ENCODE data around the gene AK1.

The AK1 gene

GRCh38 chr9:127908660-127908926, 31.1 kb upstream of the AK1 start:
- no peak for DNase-seq (ENCODE audit: low read depth)

GRCh38 chr9:127907867-127908659, 30.6 kb upstream of the AK1 start:
- DNase-seq (ENCODE audit: low read depth) = no peak

- no peak for DNase-seq (ENCODE audit: low read depth)
These were observed 28.3 kb upstream of the AK1 start for GRCh38 chr9:127905788-127906191.

- no peak for DNase-seq (ENCODE audit: low read depth)
These were observed 27.7 kb upstream of the AK1 start for GRCh38 chr9:127905004-127905728.

GRCh38 chr9:127904561-127905003, 27.1 kb upstream of the AK1 start:
- DNase-seq (ENCODE audit: low read depth) = no peak

- DNase-seq (ENCODE audit: low read depth) = peak; percentile 40
These were observed 26.3 kb upstream of the AK1 start for GRCh38 chr9:127903557-127904475.

GRCh38 chr9:127899128-127899943, 21.9 kb upstream of the AK1 start, which contains the start of gene ST6GALNAC6:
Gene ST6GALNAC6, minus strand, starts transcription at chr9:127899603. Its CDS starts 1,622 bp downstream, at chr9:127897981.
- DNase-seq (ENCODE audit: low read depth) = peak; percentile 71

- DNase-seq (ENCODE audit: low read depth) = peak; percentile 89
These were observed 21.1 kb upstream of the AK1 start for GRCh38 chr9:127898433-127899127.

- DNase-seq (ENCODE audit: low read depth) = peak; percentile 62
These were observed 19.8 kb upstream of the AK1 start for GRCh38 chr9:127897193-127897692.

GRCh38 chr9:127896395-127897192, 19.1 kb upstream of the AK1 start:
- no peak for DNase-seq (ENCODE audit: low read depth)

GRCh38 chr9:127895811-127896210, 18.3 kb upstream of the AK1 start:
- no peak for DNase-seq (ENCODE audit: low read depth)

- no peak for DNase-seq (ENCODE audit: low read depth)
These were observed 15.9 kb upstream of the AK1 start for GRCh38 chr9:127893392-127893791.

- no peak for DNase-seq (ENCODE audit: low read depth)
These were observed 15.4 kb upstream of the AK1 start for GRCh38 chr9:127892831-127893230.

- DNase-seq (ENCODE audit: low read depth) = no peak
These were observed 12.6 kb upstream of the AK1 start for GRCh38 chr9:127890053-127890452.

GRCh38 chr9:127887792-127888191, 10.3 kb upstream of the AK1 start:
- no peak for DNase-seq (ENCODE audit: low read depth)

GRCh38 chr9:127886401-127886972, 9.0 kb upstream of the AK1 start:
- DNase-seq (ENCODE audit: low read depth) = no peak

- DNase-seq (ENCODE audit: low read depth) = no peak
These were observed 8.2 kb upstream of the AK1 start for GRCh38 chr9:127885508-127886281.

GRCh38 chr9:127884976-127885490, 7.6 kb upstream of the AK1 start:
- DNase-seq (ENCODE audit: low read depth) = no peak

All from stromal cell of bone marrow (primary cell).